Measurements from ENCODE around the gene SF3B2.
A peak's percentile ranks its signal among the peaks of the same experiment; 100 is the strongest.
"Not testable (repeated sequence)": the region's sequence is repeated elsewhere in the genome, so short reads cannot be mapped to it uniquely, and the experiment has no call there.

Gene SF3B2

DNA sequence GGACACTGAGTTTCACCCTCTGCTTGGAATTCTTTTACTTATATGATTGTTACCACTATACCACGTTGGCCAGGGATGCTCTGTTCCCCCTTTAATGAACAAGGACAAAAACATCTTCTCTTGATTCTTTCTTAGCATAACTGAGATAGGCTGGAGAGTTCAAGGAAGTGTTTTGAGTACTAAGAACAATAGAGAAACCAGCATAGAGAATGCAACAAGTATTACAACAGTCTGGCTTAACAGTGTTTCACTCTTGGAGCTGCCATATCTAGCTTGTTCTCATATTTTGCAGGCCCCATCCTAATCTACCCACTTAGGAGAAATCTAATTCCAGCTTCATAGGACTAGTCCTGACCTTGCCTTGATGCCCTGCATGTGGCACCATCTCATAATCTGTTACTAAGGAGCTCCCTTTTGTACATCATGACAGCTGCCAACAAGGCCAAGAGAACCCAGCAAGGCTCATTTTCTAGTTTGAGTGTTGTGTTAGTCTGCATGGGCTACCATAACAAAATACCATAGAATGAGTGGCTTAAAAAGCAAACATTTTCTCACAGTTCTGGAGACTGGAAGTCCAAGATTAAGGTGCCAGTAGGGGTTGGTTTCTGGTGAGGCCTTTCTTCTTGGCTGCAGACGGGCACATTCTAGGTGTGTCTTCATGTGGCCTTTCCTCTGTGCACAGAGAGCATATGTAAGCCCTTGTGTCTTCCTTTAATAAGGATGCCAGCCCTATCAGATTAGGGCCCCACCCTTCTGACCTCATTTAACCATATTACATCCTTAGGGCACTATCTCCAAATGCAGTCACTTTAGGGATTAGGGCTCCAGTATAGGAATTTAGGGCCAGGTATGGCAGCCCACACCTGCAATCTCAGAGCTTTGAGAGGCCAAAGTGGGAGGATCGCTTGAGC lies 55.7 kb downstream of the SF3B2 start:
- peaks cover 69% of the 10 kb centered on the region for H3K4me1 Mint-ChIP-seq (ENCODE audit: low read depth)
- H3K27ac Mint-ChIP-seq, result peak overlapping the region; percentile 77
- H3K4me3 Mint-ChIP-seq, result peak overlapping the region; percentile 56
- no peaks in the 10 kb centered on the region for H3K9me3 Mint-ChIP-seq
- no peaks in the 10 kb centered on the region for H3K27me3 Mint-ChIP-seq (ENCODE audit: low read depth)
- H3K36me3 Mint-ChIP-seq (ENCODE audit: low read depth), result peaks cover 36% of the 10 kb centered on the region
- no peak for DNase-seq (ENCODE audit: low spot score)

DNA sequence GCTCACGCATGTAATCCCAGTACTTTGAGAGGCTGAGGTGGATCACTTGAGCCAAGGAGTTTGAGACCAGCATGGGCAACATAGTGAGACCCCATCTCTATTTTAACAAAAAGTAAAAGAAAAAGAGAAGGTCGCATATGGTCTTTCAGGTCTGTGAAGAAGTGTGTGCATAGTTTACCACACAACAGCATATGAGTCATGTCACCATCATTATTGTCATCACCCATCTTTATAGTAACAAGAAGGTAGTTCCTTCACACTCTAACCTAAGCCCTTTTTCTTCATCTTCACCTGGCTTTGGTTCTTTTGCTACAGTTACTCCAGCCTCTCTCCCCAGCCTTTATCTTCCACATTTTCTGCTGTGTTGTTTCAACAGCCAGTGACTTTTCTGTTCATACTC lies 57.1 kb downstream of the SF3B2 start:
- H3K27me3 Mint-ChIP-seq (ENCODE audit: low read depth), result no peaks in the 10 kb centered on the region
- H3K4me1 Mint-ChIP-seq (ENCODE audit: low read depth), result peaks cover 73% of the 10 kb centered on the region
- H3K36me3 Mint-ChIP-seq (ENCODE audit: low read depth), result peaks cover 29% of the 10 kb centered on the region
- DNase-seq (ENCODE audit: low spot score), result no peak
- H3K4me3 Mint-ChIP-seq, result no peak overlapping the region
- H3K9me3 Mint-ChIP-seq, result no peaks in the 10 kb centered on the region
- peak overlapping the region; percentile 3 for H3K27ac Mint-ChIP-seq

DNA sequence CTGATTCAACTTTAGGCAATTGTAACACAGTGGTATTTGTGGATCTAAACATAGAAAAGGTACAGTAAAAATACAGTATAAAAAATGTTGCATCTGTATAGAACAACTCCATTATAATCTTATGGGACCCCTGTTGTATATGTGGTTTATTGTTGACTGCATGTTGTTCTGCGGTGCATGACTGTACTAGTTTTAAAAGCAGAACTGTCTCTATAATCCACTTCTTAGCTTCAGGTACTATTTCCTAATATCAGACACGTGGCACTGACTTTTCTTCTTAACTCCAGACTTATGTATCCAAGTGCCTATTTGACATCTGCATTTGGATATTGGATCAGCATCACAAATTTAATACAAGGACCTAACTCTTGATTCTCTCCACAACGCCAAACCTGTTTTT lies 59.0 kb downstream of the SF3B2 start:
- H3K4me3 Mint-ChIP-seq, result no peak overlapping the region
- H3K27ac Mint-ChIP-seq, result peak overlapping the region; percentile 46
- no peaks in the 10 kb centered on the region for H3K27me3 Mint-ChIP-seq (ENCODE audit: low read depth)
- H3K9me3 Mint-ChIP-seq, result no peaks in the 10 kb centered on the region
- H3K4me1 Mint-ChIP-seq (ENCODE audit: low read depth), result peaks cover 74% of the 10 kb centered on the region
- DNase-seq (ENCODE audit: low spot score), result no peak
- peaks cover 18% of the 10 kb centered on the region for H3K36me3 Mint-ChIP-seq (ENCODE audit: low read depth)

DNA sequence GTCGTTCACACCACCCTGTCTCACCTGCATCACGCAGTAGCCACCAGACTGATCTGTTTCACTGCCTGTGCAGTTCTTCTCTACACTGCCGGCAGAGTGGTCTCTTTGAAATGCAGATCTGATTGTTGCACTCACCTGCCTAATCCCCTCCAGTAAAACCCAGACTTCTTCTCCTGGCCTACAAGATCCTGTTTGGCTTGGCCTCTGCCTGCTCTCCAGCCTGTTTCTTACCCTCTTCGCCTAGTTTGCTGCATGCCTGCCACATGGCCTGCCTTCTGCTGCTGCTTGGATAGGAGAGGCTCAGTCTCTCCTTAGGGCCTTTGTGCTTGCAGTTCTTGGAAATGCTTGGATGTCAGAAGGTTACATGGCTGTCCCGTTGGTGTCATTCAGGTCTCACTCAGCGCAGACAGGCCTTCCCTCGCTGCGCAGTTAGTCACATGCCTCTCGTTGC lies 59.9 kb downstream of the SF3B2 start:
- Mint-ChIP-seq H3K27ac (peak overlapping the region; percentile 6), H3K27me3 (ENCODE audit: low read depth) (no peaks in the 10 kb centered on the region), H3K36me3 (ENCODE audit: low read depth) (peaks cover 14% of the 10 kb centered on the region), H3K9me3 (no peaks in the 10 kb centered on the region), H3K4me3 (no peak overlapping the region), H3K4me1 (ENCODE audit: low read depth) (peaks cover 76% of the 10 kb centered on the region)
- no peak for DNase-seq (ENCODE audit: low spot score)

DNA sequence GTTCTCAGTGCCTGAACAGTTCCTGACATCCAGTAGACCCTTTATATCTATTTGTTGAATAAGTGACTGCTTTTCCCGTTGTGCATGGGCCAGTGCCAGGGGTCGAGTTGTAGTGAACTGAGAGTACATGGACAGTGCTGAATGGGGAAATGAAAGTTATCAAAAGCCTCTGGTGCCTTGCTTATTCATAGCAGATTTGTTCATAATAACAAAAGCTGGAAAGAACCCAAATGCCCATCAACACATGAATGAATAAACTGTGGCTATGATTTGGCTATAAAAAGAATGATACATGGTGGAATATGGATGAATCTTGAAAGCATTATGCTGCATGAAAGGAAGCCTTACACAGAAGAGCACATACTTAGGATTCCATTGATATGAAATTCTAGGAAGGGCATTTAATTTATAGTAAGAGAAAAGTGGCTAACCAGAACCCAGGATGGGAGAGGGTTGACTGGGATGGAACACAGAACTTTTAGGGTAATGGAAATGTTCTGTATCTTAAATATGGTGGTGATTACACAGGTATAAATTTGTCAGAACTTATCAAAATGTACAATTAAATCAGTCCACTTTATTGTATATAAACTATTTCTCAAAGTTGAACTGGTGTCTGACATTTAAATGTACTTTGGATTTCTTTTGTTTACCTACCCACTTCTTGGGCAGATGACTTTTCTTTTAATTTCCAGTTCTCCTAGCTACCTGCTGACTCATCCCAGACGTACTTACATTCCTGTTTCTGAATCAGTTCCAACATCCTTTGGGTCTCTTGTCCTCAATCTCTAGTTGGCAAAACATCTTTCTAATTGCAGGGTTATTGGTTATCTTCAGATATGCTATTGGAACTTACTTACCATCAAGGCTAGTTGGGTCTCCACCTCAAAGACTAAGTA lies 60.7 kb downstream of the SF3B2 start:
- Mint-ChIP-seq H3K4me1 (ENCODE audit: low read depth) (peaks cover 74% of the 10 kb centered on the region), H3K4me3 (peak overlapping the region; percentile 66), H3K9me3 (no peaks in the 10 kb centered on the region), H3K27ac (peak overlapping the region; percentile 74), H3K36me3 (ENCODE audit: low read depth) (peaks cover 6% of the 10 kb centered on the region), H3K27me3 (ENCODE audit: low read depth) (no peaks in the 10 kb centered on the region)
- no peak for DNase-seq (ENCODE audit: low spot score)

DNA sequence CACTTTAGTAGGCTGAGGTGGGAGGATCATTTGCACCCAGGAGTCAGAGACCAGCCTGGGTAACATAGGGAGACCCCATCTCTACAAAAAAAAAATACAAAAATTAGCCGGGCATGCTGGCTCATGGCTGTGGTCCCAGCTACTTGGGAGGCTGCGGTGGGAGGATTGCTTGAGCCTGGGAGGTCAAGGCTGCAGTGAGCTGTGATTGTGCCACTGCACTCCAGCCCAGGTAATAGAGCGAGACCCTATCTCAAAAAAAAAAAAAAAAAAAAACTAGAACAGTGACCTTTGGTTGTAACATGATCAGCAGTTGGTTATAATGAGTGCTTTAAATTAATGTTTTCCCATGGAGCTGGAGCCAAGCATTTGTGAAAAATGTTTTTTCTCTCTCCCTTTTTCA lies 62.8 kb downstream of the SF3B2 start:
- not testable (repeated sequence) for H3K27me3 Mint-ChIP-seq (ENCODE audit: low read depth); DNase-seq (ENCODE audit: low spot score); H3K9me3 Mint-ChIP-seq; H3K36me3 Mint-ChIP-seq (ENCODE audit: low read depth)
- peak overlapping the region; percentile 69 for H3K4me3 Mint-ChIP-seq
- peaks cover 71% of the 10 kb centered on the region for H3K4me1 Mint-ChIP-seq (ENCODE audit: low read depth)
- H3K27ac Mint-ChIP-seq, result peak overlapping the region; percentile 87

DNA sequence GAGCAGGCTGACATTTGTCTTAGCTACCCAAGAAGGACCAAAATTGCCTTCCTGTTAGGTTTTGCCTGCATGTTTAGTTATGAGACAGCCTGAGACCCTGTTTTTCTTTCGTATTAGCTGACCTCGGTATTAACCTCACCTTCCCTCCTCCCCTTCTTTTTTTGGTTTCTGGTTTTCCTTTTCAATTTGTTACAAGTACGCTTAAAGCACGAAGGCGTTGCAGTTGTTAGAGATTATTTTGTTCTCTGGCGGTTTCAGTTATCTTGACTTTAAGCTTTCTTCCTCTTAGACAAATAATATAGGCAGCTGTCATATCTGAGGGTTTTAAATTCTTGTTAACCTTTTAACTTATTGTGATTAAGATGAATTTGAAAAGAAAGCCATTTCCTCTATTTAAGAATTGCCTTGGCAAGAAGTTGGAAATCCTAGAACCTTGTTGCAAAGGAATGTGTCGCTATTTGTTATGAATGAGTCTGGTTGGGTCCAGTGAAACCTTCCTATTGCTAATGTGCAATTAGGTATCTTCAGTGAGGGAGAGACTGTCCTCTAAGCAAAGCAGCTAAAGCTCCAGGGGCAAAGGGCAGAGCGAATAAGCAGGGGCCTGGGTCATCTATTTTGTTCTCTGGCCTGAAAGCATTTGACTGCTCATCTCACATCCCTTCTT lies 63.6 kb downstream of the SF3B2 start:
- H3K27me3 Mint-ChIP-seq (ENCODE audit: low read depth), result no peaks in the 10 kb centered on the region
- peaks cover 2% of the 10 kb centered on the region for H3K36me3 Mint-ChIP-seq (ENCODE audit: low read depth)
- H3K4me3 Mint-ChIP-seq, result peak overlapping the region; percentile 69
- peak overlapping the region; percentile 87 for H3K27ac Mint-ChIP-seq
- peaks cover 75% of the 10 kb centered on the region for H3K4me1 Mint-ChIP-seq (ENCODE audit: low read depth)
- no peaks in the 10 kb centered on the region for H3K9me3 Mint-ChIP-seq
- DNase-seq (ENCODE audit: low spot score), result no peak

DNA sequence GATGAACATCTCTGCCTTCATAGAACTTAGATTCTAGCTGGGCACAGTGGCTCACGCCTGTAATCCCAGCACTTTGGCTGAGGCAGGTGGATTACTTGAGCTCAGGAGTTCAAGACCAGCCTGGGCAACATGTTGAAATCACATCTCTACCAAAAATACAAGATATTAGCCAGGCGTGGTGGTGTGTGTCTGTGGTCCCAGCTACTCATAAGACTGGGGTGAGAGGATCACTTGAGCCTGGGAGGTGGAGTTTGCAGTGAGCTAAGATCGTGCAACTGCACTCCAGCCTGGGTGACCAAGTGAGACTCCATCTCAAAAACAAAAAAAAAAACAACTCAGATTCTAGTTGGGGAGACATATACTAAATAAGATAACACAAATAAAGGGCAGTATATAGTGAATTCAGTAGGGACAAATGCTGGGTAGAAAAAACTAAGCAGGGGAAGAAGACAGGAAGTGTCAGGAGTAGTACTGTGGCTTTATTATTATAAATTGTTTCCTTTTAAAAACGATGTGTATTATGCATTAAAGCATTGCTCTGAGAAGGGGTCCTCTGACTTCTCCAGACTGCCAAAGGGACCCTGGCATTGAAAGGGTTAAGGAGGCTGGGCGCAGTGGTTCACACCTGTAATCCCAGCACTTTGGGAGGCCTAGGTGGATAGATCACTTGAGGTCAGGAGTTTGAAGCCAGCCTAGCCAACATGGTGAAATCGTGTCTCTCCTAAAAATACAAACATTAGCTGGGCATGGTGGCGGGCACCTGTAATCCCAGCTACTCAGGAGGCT lies 64.6 kb downstream of the SF3B2 start:
- Mint-ChIP-seq H3K4me3 (peak overlapping the region; percentile 69), H3K4me1 (ENCODE audit: low read depth) (peaks cover 78% of the 10 kb centered on the region), H3K27me3 (ENCODE audit: low read depth) (no peaks in the 10 kb centered on the region), H3K9me3 (no peaks in the 10 kb centered on the region), H3K36me3 (ENCODE audit: low read depth) (peaks cover 3% of the 10 kb centered on the region), H3K27ac (peak overlapping the region; percentile 87)
- DNase-seq (ENCODE audit: low spot score), result no peak

DNA sequence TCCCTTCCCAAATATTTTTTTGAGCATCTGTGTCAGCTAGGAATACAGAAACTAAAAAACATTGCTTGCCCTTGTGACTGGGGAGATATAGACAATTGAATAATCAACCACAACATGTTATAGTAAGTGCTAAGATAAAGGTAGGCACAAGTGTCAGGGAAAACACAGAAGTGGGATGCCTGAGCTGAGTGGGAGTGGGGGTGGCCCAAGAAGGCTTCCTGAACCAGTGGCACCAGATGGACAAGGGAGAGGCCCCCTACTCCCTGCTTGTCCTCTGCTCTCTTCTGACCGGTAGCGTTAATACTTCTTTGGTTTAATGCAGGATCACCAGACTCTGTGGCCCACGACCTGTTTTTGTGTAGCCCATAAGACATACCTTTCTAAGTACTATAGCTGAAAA lies 66.7 kb downstream of the SF3B2 start:
- H3K27ac Mint-ChIP-seq, result peak overlapping the region; percentile 24
- no peaks in the 10 kb centered on the region for H3K9me3 Mint-ChIP-seq
- H3K4me3 Mint-ChIP-seq, result peak overlapping the region; percentile 53
- H3K36me3 Mint-ChIP-seq (ENCODE audit: low read depth), result peaks cover 3% of the 10 kb centered on the region
- no peak for DNase-seq (ENCODE audit: low spot score)
- no peaks in the 10 kb centered on the region for H3K27me3 Mint-ChIP-seq (ENCODE audit: low read depth)
- H3K4me1 Mint-ChIP-seq (ENCODE audit: low read depth), result peaks cover 65% of the 10 kb centered on the region
